OCI-LY3 (cell line): Measurements from ENCODE around the gene OR4N5.

Experiments
- CTCF ChIP-seq: fragments of 200-600, 300-600 bp; sonication (generic); IDR thresholded peaks from 2 replicates; pipeline ENCODE4 v1.5.1; 2014; ENCODE audit warnings: antibody characterized with exemption, low read length, low read depth
- EZH2phosphoT487 ChIP-seq: fragments of 200-600 bp; shearing (Covaris generic); IDR thresholded peaks from 2 replicates; pipeline ENCODE4 v1.6.1; 2018; ENCODE audit warnings: antibody characterized with exemption, mixed run types, low read depth

- no peak for TF ChIP-seq CTCF
- TF ChIP-seq EZH2phosphoT487 = no peak
Observed at GRCh38 chr14:20191396-20191795, 52.8 kb downstream of the OR4N5 start.
